ENCODE measurements around the gene DPP6. TPM values are rescaled to one million over a fixed set of nuclear protein-coding genes. Genes with fewer than 3 reads are reported as not detected.

DPP6 gene
- total RNA-seq, 1 donor from 2014 or later: 0.62 TPM

DNA sequence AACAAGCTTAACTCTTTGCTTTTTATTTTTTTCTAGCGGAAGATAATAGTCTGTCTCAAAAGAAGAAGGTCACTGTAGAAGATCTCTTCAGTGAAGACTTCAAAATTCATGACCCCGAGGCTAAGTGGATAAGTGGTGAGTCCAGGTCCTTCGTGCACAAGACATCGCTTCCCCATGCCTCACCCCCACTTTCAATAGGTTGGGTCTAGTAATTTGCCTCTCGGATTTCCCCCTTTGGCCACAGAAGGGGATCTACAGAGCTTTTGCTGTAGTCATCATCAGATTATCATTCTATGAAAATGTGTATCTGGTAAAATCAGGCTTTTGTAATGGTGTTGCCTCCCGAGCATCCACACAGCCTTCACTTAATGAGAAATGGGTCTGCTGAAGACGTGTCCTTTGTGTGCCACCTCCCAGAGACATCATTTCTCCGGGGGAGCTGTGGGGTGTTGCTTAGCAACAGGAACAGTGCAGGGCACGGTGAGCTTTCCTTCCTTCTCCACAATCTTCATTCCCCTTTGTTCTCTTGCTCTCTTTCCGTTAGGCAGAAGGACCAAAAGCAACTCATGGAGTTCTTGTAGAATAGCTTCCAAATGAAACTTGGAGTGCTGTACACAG is 422.8 kb downstream of the DPP6 start:
- no peak for DNase-seq (ENCODE audit: low spot score)
- ATAC-seq: no peak
- intact Hi-C loops (cut with DNase I): no loop called here

- ATAC-seq (no peak), DNase-seq (ENCODE audit: low spot score) (no peak)
- intact Hi-C loops (cut with DNase I): no loop called here
Observed at GRCh38 chr7:154475864-154476263, 423.7 kb downstream of the DPP6 start.

DNA sequence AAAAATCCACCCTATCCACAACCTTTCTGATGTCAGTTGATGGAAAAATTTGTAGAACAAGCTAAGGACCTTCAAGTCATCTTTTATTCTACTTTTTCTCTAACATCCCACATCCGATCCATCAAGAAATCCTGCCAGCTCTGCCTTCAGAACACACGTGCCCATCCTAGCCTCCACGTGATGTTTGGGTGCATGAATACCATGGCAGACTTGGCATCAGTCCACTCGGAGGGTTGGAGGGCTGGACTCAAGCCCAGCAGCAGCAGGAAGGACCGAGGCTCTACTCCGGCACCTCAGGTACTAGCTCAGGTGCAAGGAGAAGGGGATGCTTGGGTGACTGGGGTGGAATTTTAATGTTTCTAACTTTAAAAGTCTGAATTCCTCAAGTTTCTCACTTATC is 428.6 kb downstream of the DPP6 start:
- DNase-seq (ENCODE audit: low spot score) (no peak), ATAC-seq (no peak)

GRCh38 chr7:154482863-154483262 is 430.7 kb downstream of the DPP6 start:
- DNase-seq (ENCODE audit: low spot score) (no peak), ATAC-seq (no peak)
- intact Hi-C loops (cut with DNase I): no loop called here

More for the DNA sequence above, 428.6 kb downstream of the DPP6 start:
- intact Hi-C loops (cut with DNase I): no loop called here

GRCh38 chr7:154484406-154484805 is 432.2 kb downstream of the DPP6 start:
- DNase-seq (ENCODE audit: low spot score) (no peak), ATAC-seq (no peak)
- intact Hi-C loops (cut with DNase I): no loop called here

DNA sequence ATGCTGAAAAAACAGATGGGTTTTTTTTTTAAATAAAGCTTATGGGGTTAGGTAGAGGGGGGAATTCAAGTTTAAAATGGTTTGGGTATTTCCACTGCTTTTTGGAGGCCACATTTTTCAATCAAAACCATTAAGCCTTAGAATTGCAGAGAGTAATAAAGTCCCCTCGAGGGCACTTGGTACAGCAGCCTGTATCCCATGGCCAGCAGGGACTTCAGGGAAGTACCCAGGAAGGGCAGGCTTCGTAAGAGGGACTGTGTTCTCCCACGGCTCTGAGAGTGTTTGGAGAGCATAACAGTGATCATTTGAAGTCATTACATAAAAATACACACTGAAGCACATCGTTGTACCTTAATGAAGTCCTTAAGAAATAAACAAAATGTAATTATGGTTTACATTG is 432.7 kb downstream of the DPP6 start:
- DNase-seq (ENCODE audit: low spot score): no peak
- intact Hi-C loops (cut with DNase I): no loop called here
- ATAC-seq: no peak

GRCh38 chr7:154489897-154490296 is 437.7 kb downstream of the DPP6 start:
- no peak for DNase-seq (ENCODE audit: low spot score)
- intact Hi-C loops (cut with DNase I): no loop called here
- ATAC-seq: no peak

DNA sequence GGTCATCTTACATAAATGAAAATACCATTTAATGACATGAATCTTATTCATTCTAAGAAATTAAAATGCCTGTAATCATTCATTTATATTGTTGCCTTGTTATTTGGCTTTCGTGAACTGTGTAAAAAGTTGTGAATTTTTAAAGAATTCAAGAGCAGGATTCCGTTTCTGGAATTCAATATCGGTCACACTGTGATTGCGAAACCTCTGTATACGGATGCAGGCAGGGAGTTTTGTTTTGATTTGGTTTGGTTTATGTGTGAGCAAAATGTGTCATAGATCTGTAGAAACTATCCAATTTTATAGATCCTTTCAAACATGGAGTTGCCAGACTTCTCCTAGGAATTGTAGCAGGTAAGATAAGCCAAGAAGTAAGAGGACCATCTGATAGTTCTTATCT is 441.4 kb downstream of the DPP6 start:
- intact Hi-C loops (cut with DNase I): no loop called here
- no peak for DNase-seq (ENCODE audit: low spot score)
- no peak for ATAC-seq

GRCh38 chr7:154497751-154498150 is 445.6 kb downstream of the DPP6 start:
- intact Hi-C loops (cut with DNase I): no loop called here
- no peak for ATAC-seq
- DNase-seq (ENCODE audit: low spot score): no peak

GRCh38 chr7:154503962-154504550 is 451.9 kb downstream of the DPP6 start:
- intact Hi-C loops (cut with DNase I): no loop called here
- no peak for DNase-seq (ENCODE audit: low spot score)

GRCh38 chr7:154504918-154505317 is 452.7 kb downstream of the DPP6 start:
- ATAC-seq (no peak), DNase-seq (ENCODE audit: low spot score) (no peak)
- intact Hi-C loops (cut with DNase I): no loop called here

More at GRCh38 chr7:154503962-154504550, 451.9 kb downstream of the DPP6 start:
- ATAC-seq: no peak

DNA sequence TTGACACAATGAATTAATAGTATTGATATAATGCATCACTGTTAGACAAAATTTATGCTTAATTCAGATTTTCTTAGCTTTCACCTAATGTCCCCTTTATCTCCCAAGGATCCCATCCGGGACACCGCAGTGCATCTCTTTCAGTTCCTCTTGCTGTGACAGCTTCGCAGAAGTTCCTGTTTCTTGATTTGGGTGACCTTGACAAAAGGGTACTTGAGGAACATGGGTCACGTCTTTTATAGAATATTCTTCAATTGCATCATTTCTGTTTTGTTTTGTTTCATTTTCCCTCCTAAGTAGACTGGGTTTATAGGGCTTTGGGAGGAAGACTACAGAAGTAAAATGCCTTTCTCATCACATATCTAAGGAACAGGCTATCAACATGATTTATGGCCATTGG is 453.2 kb downstream of the DPP6 start:
- intact Hi-C loops (cut with DNase I): no loop called here
- DNase-seq (ENCODE audit: low spot score) (no peak), ATAC-seq (no peak)

DNA sequence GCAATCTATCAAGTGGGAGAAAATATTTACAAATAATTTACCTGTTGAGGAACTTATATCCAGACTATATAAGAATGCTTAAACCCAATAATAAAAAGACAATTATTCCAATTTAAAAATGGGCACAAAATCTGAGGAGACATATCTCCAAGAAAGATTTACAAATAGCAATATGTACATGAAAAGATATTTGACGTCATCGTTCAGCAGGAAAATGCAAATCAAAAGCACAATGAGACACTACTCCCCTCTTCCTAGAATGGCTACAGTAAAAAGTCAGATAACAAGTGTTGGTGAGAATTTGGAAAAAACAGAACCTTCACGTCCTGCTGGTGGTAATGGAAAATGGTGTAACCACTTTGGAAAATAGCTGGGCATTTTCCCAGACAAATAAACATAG is 457.0 kb downstream of the DPP6 start:
- no peak for DNase-seq (ENCODE audit: low spot score)
- ATAC-seq: no peak
- intact Hi-C loops (cut with DNase I): no loop called here

GRCh38 chr7:154512121-154512833 is 460.1 kb downstream of the DPP6 start:
- DNase-seq (ENCODE audit: low spot score): no peak
- intact Hi-C loops (cut with DNase I): no loop called here
- ATAC-seq: no peak

GRCh38 chr7:154517768-154518167 is 465.6 kb downstream of the DPP6 start:
- intact Hi-C loops (cut with DNase I): no loop called here
- DNase-seq (ENCODE audit: low spot score) (no peak), ATAC-seq (no peak)

- intact Hi-C loops (cut with DNase I): no loop called here
- no peak for DNase-seq (ENCODE audit: low spot score)
- ATAC-seq: no peak
Observed at GRCh38 chr7:154519229-154519628, 467.0 kb downstream of the DPP6 start.

DNA sequence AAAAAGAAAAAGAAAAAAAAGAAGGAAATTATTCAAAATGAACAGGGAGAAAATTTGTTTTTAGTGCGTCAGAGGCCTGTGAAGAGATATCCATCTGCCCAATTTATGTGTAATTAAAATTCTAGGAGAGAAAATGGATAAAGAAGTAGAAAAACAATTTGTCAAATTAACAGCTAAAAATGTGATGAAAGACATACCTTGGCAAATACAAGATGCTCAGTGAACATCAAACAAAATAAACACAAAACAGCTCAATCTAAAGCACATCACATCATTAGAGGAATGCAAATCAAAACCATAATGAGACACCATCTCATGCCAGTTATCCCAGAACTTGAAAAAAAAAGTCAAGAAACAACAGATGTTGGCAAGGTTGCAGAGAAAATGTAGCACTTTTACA is 477.9 kb downstream of the DPP6 start:
- intact Hi-C loops (cut with DNase I): no loop called here
- DNase-seq (ENCODE audit: low spot score) (no peak), ATAC-seq (no peak)

GRCh38 chr7:154532771-154533170 is 480.6 kb downstream of the DPP6 start:
- ATAC-seq (no peak), DNase-seq (ENCODE audit: low spot score) (no peak)
- intact Hi-C loops (cut with DNase I): no loop called here

GRCh38 chr7:154540596-154540995 is 488.4 kb downstream of the DPP6 start:
- DNase-seq (ENCODE audit: low spot score): no peak
- intact Hi-C loops (cut with DNase I): no loop called here
- no peak for ATAC-seq

GRCh38 chr7:154541606-154542005 is 489.4 kb downstream of the DPP6 start:
- intact Hi-C loops (cut with DNase I): no loop called here
- no peak for ATAC-seq
- DNase-seq (ENCODE audit: low spot score): no peak

All from sciatic nerve (tissue), 2 donors.